GM13976 (cell line): ENCODE measurements around the gene ADGRL2.

Experiments used
- DNase-seq: peaks from one replicate; pipeline ENCODE4 v3.0.0; 2012; ENCODE audit warnings: low spot score
- in situ Hi-C: fragments of 300-500 bp; cut with MboI; formaldehyde crosslinking; loops from one replicate; pipeline ENCODE4 v1.12.0; 2022; ENCODE audit warnings: low sequenced_read_pairs, mixed read lengths, inconsistent platforms; ENCODE audit not compliant: unreplicated experiment
- TF ChIP-seq, protein P1 (sequence below): IDR thresholded peaks from 2 replicates; pipeline ENCODE4 v1.5.1; 2012; ENCODE audit warnings: borderline replicate concordance, mild to moderate bottlenecking; ENCODE audit not compliant: insufficient read depth; ENCODE audit errors: extremely low read depth, missing control alignments, control extremely low read depth

Gene ADGRL2

DNA sequence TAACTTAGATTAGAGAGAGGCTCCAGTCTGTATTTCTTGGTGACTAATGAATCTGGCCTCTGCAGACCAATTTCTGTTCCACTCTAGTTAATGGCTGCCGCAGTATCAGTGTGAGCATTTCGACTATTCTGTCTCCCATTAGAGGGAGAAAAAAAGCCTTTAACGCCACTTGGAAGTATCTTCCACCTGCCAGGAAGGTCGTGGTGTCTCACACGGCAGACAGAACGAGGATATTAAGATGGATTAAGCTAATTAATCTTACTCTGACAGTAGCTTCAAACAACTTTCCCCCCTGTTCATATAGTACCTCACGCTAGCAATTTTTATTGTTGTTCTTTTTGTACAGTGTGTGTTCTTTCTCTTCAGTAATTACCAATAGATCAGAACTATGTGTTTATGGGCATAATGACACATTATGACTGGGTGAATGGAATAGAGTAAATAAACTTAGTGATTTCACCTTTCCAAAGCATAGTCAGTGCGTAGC lies 153.8 kb downstream of the ADGRL2 start:
- DNase-seq: no peak
- in situ Hi-C loops: no loop called here
- TF ChIP-seq, protein P1, sequence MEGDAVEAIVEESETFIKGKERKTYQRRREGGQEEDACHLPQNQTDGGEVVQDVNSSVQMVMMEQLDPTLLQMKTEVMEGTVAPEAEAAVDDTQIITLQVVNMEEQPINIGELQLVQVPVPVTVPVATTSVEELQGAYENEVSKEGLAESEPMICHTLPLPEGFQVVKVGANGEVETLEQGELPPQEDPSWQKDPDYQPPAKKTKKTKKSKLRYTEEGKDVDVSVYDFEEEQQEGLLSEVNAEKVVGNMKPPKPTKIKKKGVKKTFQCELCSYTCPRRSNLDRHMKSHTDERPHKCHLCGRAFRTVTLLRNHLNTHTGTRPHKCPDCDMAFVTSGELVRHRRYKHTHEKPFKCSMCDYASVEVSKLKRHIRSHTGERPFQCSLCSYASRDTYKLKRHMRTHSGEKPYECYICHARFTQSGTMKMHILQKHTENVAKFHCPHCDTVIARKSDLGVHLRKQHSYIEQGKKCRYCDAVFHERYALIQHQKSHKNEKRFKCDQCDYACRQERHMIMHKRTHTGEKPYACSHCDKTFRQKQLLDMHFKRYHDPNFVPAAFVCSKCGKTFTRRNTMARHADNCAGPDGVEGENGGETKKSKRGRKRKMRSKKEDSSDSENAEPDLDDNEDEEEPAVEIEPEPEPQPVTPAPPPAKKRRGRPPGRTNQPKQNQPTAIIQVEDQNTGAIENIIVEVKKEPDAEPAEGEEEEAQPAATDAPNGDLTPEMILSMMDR: no peak

DNA sequence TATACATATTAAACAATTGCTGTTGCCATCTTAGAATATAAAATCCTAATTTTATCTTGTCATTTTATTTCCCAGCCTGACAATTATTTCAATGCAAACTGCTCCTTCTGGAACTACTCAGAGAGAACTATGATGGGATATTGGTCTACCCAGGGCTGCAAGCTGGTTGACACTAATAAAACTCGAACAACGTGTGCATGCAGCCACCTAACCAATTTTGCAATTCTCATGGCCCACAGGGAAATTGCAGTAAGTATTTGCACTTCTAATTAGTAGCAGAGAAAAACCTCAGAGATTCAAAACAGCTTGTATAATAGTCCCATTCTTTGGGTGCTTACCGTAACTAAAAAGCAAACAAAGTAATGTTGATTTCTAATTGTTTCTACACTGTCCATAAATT lies 167.2 kb downstream of the ADGRL2 start:
- in situ Hi-C loops: no loop called here
- TF ChIP-seq, protein P1: no peak
- no peak for DNase-seq

GRCh38 chr1:81970416-81970815 lies 169.7 kb downstream of the ADGRL2 start:
- in situ Hi-C loops: no loop called here
- no peak for DNase-seq
- TF ChIP-seq, protein P1: no peak

GRCh38 chr1:81974222-81974841 lies 173.6 kb downstream of the ADGRL2 start:
- in situ Hi-C loops: no loop called here
- TF ChIP-seq, protein P1: no peak
- DNase-seq: no peak

- in situ Hi-C loops: no loop called here
- no peak for DNase-seq
- TF ChIP-seq, protein P1: no peak
Measured at GRCh38 chr1:81974883-81975555, 174.3 kb downstream of the ADGRL2 start.

DNA sequence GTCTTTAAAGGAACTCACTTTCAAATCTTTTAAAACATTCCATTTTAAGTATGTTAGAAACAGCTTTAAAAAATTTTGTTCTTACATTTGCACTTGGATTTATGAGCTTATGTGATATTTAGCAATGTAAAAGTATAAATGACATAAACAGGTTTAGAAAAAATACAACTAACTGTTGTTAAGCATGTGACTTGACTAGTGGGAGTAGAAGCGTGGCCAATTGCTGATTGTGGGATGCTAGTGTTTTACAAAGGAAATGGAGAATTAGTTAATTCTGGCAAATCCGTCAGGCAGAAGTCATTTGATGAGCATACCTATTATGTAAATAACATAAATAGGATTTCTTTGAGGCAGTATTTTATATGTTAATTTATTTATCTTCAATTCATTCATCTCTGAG lies 175.8 kb downstream of the ADGRL2 start:
- TF ChIP-seq, protein P1: no peak
- in situ Hi-C loops: no loop called here
- no peak for DNase-seq
